K562 (cell line): ENCODE data around the gene WNT6. TPM values are rescaled to one million over a fixed set of nuclear protein-coding genes. Genes with fewer than 3 reads are reported as not detected.

Experiments
- ATAC-seq: fragments of 200-7000 bp; cut with Tn5 transposase; 3 replicates; pipeline ENCODE4 v1.9.1; 2020; ENCODE audit warnings: moderate library complexity
- BruUV-seq: library from RNA; stranded (reverse); fragments of 400-500 nt; replicated peaks from 2 replicates; lab custom pipeline; 2021; lab: Mats Ljungman, UMichigan
- CTCF ChIA-PET: fragments of 300-600 bp; formaldehyde crosslinking; extraction: SDS; loops from one replicate; lab custom pipeline; 2021; ENCODE audit warnings: low intra/inter-chr PET ratio; lab: Yijun Ruan, JAX
- POLR2A ChIA-PET: fragments of 300-600, 350-650 bp; sonication (Branson Sonifier 250); formaldehyde crosslinking; extraction: SDS; loops from one replicate; lab custom pipeline; 2021; ENCODE audit warnings: antibody characterized with exemption, inconsistent platforms; lab: Yijun Ruan, JAX
- DNase-seq, 4 experiments: peaks; one replicate each; pipeline versions ENCODE4 v3.0.0 to v3.0.0-alpha.2; 2011 to 2018; ENCODE audit warnings: low spot score in 3 of 4, mixed read lengths in 3 of 4; ENCODE audit errors: extremely low read depth in 1 of 4
- FAIRE-seq: peaks from 2 replicates; lab custom pipeline; 2011; peaks lifted over from hg19 to GRCh38; lab: Jason Lieb, UNC
- H2AFZ ChIP-seq: 2 replicates; pipeline ENCODE4 v1.6.0; 2011; ENCODE audit warnings: low read depth, low read length, control low read depth, inconsistent platforms
- H3K27ac ChIP-seq: fragments of 200-600 bp; 3 replicates; pipeline ENCODE4 v1.8.0; 2011; ENCODE audit warnings: low read depth, mild to moderate bottlenecking, control low read depth, inconsistent platforms, low read length, moderate library complexity, mixed read lengths; ENCODE audit errors: extremely low read depth
- H3K27me3 ChIP-seq, 2 experiments: fragments of 300-600 bp in 1 of 2; 2 replicates in 1 of 2; 3 replicates in 1 of 2; pipeline versions ENCODE4 v1.6.0 to v1.8.0; 2011; ENCODE audit warnings: inconsistent platforms in 2 of 2, low read length in 2 of 2, mild to moderate bottlenecking in 1 of 2, mixed read lengths in 1 of 2, moderate library complexity in 1 of 2; ENCODE audit not compliant: control insufficient read depth in 2 of 2, insufficient read depth in 2 of 2
- H3K36me3 ChIP-seq: fragments of 300-600 bp; 3 replicates; pipeline ENCODE4 v1.8.0; 2011; ENCODE audit warnings: mild to moderate bottlenecking, low read length, inconsistent platforms; ENCODE audit not compliant: control insufficient read depth, insufficient read depth
- H3K4me1 ChIP-seq, 2 experiments: fragments of 200-600 bp in 1 of 2; replicated peaks in 1 of 2; 2 replicates in 1 of 2; 3 replicates in 1 of 2; pipeline versions ENCODE4 v1.5.1 to v1.8.0; 2011; ENCODE audit warnings: inconsistent platforms in 2 of 2, low read length in 2 of 2, mild to moderate bottlenecking in 1 of 2, mixed read lengths in 1 of 2, moderate library complexity in 1 of 2; ENCODE audit not compliant: control insufficient read depth in 2 of 2, insufficient read depth in 2 of 2
- H3K4me2 ChIP-seq: 2 replicates; pipeline ENCODE4 v1.6.1; 2011; ENCODE audit warnings: low read length, control low read depth, inconsistent platforms, mixed read lengths; ENCODE audit not compliant: insufficient read depth
- H3K4me3 ChIP-seq: fragments of 200-600 bp; sonication (generic), shearing (Covaris generic); 2 replicates; pipeline ENCODE4 v1.5.1; 2016; ENCODE audit warnings: control low read depth, inconsistent platforms
- H3K79me2 ChIP-seq: fragments of 200-600 bp; 3 replicates; pipeline ENCODE4 v1.8.0; 2011; ENCODE audit warnings: low read length, inconsistent platforms; ENCODE audit not compliant: control insufficient read depth, insufficient read depth
- H3K9ac ChIP-seq, 2 experiments: 2 replicates each; pipeline versions ENCODE4 v1.6.0 to v1.6.1; 2011; ENCODE audit warnings: low read depth in 2 of 2, low read length in 2 of 2, control low read depth in 1 of 2, inconsistent platforms in 1 of 2, mild to moderate bottlenecking in 1 of 2, mixed read lengths in 1 of 2; ENCODE audit not compliant: insufficient read depth in 1 of 2
- H3K9me1 ChIP-seq: one replicate; pipeline ENCODE4 v1.6.0; 2011; ENCODE audit warnings: inconsistent platforms, mild to moderate bottlenecking, low read length, moderate library complexity; ENCODE audit not compliant: control insufficient read depth, insufficient read depth
- H3K9me3 ChIP-seq: replicated peaks from 2 replicates; pipeline ENCODE4 v1.5.1; 2011; ENCODE audit warnings: low read depth, low read length, inconsistent platforms; ENCODE audit not compliant: control insufficient read depth, insufficient read depth
- H4K20me1 ChIP-seq: replicated peaks from 2 replicates; pipeline ENCODE4 v1.6.1; 2011; ENCODE audit warnings: low read length, inconsistent platforms, mixed read lengths; ENCODE audit not compliant: control insufficient read depth, insufficient read depth
- FOXA1 ChIP-seq: fragments of 450-650 bp; IDR thresholded peaks from 2 replicates; pipeline ENCODE4 v1.6.1; 2016; ENCODE audit warnings: mild to moderate bottlenecking, borderline replicate concordance
- FOXA3 ChIP-seq, 2 experiments: fragments of 450-650 bp in 1 of 2; sonication (generic) in 1 of 2; formaldehyde crosslinking; IDR thresholded peaks in 1 of 2; conservative IDR thresholded peaks in 1 of 2; 2 replicates each; pipeline versions ENCODE4 v1.4.0 to v1.8.0; 2020 to 2022; ENCODE audit warnings: mild to moderate bottlenecking in 2 of 2, missing genetic modification reagents in 1 of 2
- GTF2F1 ChIP-seq: IDR thresholded peaks from 2 replicates; pipeline ENCODE4 v1.6.1; 2011; ENCODE audit warnings: low read depth, low read length, improper control_type of control experiment
- KDM1A ChIP-seq, 2 experiments: fragments of 450-650 bp; IDR thresholded peaks; 2 replicates each; pipeline ENCODE4 v1.6.1; 2016; ENCODE audit warnings: mild to moderate bottlenecking in 2 of 2
- KLF1 ChIP-seq: fragments of 450-650 bp; IDR thresholded peaks from 2 replicates; pipeline ENCODE4 v1.6.1; 2016; ENCODE audit warnings: missing genetic modification characterization, missing compliant biosample characterization
- NCOA2 ChIP-seq, 2 experiments: fragments of 450-650 bp; IDR thresholded peaks; 2 replicates each; pipeline ENCODE4 v1.6.1; 2018; ENCODE audit warnings: mild to moderate bottlenecking in 2 of 2, moderate library complexity in 1 of 2; ENCODE audit not compliant: partially characterized antibody in 2 of 2
- SIN3B ChIP-seq: fragments of 450-650 bp; IDR thresholded peaks from 2 replicates; pipeline ENCODE4 v1.6.1; 2017; ENCODE audit warnings: low read depth, mild to moderate bottlenecking, moderate library complexity
- SMARCE1 ChIP-seq: fragments of 450-650 bp; IDR thresholded peaks from 2 replicates; pipeline ENCODE4 v1.7.1; 2016; ENCODE audit warnings: mild to moderate bottlenecking
- SRF ChIP-seq, 2 experiments: fragments of 250-450, 450-650 bp in 1 of 2; sonication (Bioruptor Pico) in 1 of 2; sonication (generic) in 1 of 2; formaldehyde crosslinking; IDR thresholded peaks; 2 replicates each; pipeline versions ENCODE4 v1.5.0 to v1.5.1; 2020 to 2022; ENCODE audit warnings: mild to moderate bottlenecking in 1 of 2, missing genetic modification reagents in 1 of 2
- SRSF1 ChIP-seq: fragments of 200-400 bp; formaldehyde crosslinking; IDR thresholded peaks from 2 replicates; pipeline ENCODE4 v1.6.1; 2017; ENCODE audit warnings: mild to moderate bottlenecking, low read depth, low read length, moderate library complexity
- TBL1XR1 ChIP-seq, 2 experiments: IDR thresholded peaks; 2 replicates each; pipeline ENCODE4 v1.6.1; 2012; ENCODE audit warnings: improper control_type of control experiment in 2 of 2, low read length in 2 of 2, mild to moderate bottlenecking in 1 of 2
- TOE1 ChIP-seq, 2 experiments: fragments of 450-650 bp in 1 of 2; sonication (generic) in 1 of 2; formaldehyde crosslinking in 1 of 2; IDR thresholded peaks; 2 replicates each; pipeline versions ENCODE4 v1.7.1 to v1.8.0; 2016 to 2022; ENCODE audit warnings: borderline replicate concordance in 2 of 2, mild to moderate bottlenecking in 2 of 2, antibody characterized with exemption in 1 of 2, inconsistent platforms in 1 of 2, low read depth in 1 of 2, missing genetic modification reagents in 1 of 2, moderate library complexity in 1 of 2
- ZBTB7A ChIP-seq: IDR thresholded peaks from 2 replicates; pipeline ENCODE4 v1.6.1; 2011; ENCODE audit warnings: low read depth, mild to moderate bottlenecking, low read length, moderate library complexity, borderline replicate concordance; ENCODE audit not compliant: control insufficient read depth
- ZFX ChIP-seq: sonication (generic); formaldehyde crosslinking; IDR thresholded peaks from 2 replicates; pipeline ENCODE4 v1.8.0; 2022; ENCODE audit warnings: mild to moderate bottlenecking, missing genetic modification reagents, moderate library complexity
- ZNF354B ChIP-seq: fragments of 250-450 bp; sonication (Bioruptor Pico); IDR thresholded peaks from 2 replicates; pipeline ENCODE4 v1.4.0; 2020
- ZNF76 ChIP-seq: fragments of 250-450 bp; sonication (Bioruptor Pico); IDR thresholded peaks from 2 replicates; pipeline ENCODE4 v1.4.0; 2020; ENCODE audit warnings: mild to moderate bottlenecking, moderate library complexity, borderline replicate concordance
- WGBS: fragments of 100-300 bp; shearing (Covaris generic); methylation state at CpG from one replicate; pipeline ENCODE4 v1.1.6; 2016; ENCODE audit warnings: low coverage, mixed read lengths; ENCODE audit not compliant: insufficient coverage; ENCODE audit errors: missing lambda C conversion rate; 5-methylcytosine and 5-hydroxymethylcytosine counted together
- in situ Hi-C: fragments of 300-500 bp; cut with MboI; formaldehyde crosslinking; loops from 4 replicates; pipeline ENCODE4 v1.15.0; 2018; ENCODE audit warnings: inconsistent platforms, mixed read lengths
- intact Hi-C: fragments of 100-400 bp; cut with micrococcal nuclease; formaldehyde crosslinking; loops from 2 replicates; pipeline ENCODE4 v1.14.2; 2022
- polyA plus RNA-seq, 8 experiments: library from polyadenylated mRNA; depleted of rRNA in 4 of 8; stranded (reverse) in 5 of 8; unstranded in 3 of 8; fragments of >200 nt; fragmentation: Nextera tagmentation in 2 of 8; fragmentation: Illumina TruSeq in 1 of 8; extraction: Ambion mirVana in 2 of 8; extraction: Trizol in 1 of 8; gene quantifications; 2 replicates each; pipeline versions ENCODE4 v1.2.1 to v1.2.3, GENCODE V29; 2011 to 2014; ENCODE audit warnings: inconsistent platforms in 1 of 8, missing spikeins in 1 of 8
- total RNA-seq, 7 experiments: library from RNA; depleted of rRNA in 6 of 7; stranded (reverse); fragments of >200 nt in 6 of 7; fragmentation: Illumina TruSeq in 2 of 7; extraction: Trizol in 2 of 7; gene quantifications; 2 replicates each; pipeline versions ENCODE4 v1.2.1 to v1.2.3, GENCODE V29; 2011 to 2021; ENCODE audit warnings: low replicate concordance in 1 of 7

WNT6 gene
- total and polyA plus RNA-seq, 9 of the 15 experiments (the other 6 are each of a cell fraction or from before 2014, with no cell fraction given), result not detected

GRCh38 chr2:218831378-218831990 lies 28.1 kb upstream of the WNT6 start, which contains the start of gene PRKAG3:
TSS of gene PRKAG3 (minus strand) at chr2:218831803.
- Histone ChIP-seq H3K27ac (no peak within 1 kb of the TSS), H3K4me3 (no peak within 1 kb of the TSS), H3K27me3 (peaks cover 4 to 72% of the 10 kb centered on the region in 2 experiments; a peak in 3 of 5 replicates), H3K4me1 (peaks cover 0 to 10% of the 10 kb centered on the region in 2 experiments; a peak in 1 of 5 replicates), H3K9ac (no peak within 1 kb of the TSS; a peak in 1 of 4 replicates), H3K4me2 (no peak within 1 kb of the TSS), H4K20me1 (no peaks in the 10 kb centered on the region), H3K9me3 (no peaks in the 10 kb centered on the region), H2AFZ (no peak within 1 kb of the TSS), H3K36me3 (no peaks in the 10 kb centered on the region), H3K79me2 (no peaks in the 10 kb centered on the region), H3K9me1 (no peaks in the 10 kb centered on the region)
- no TSS peak for BruUV-seq
- CTCF ChIA-PET, result no interaction called here
- ATAC-seq, result no peak
- FAIRE-seq, result no peak
- intact Hi-C loops (no loop called here), in situ Hi-C loops (no loop called here)
- WGBS, result 3% methylated on average over 16 of the region's 18 CpGs
- TF ChIP-seq ZNF354B (CRISPR knock-in tag), result no peak
- TF ChIP-seq ZNF76 (CRISPR knock-in tag), result no peak
- TF ChIP-seq FOXA3 (CRISPR knock-in tag; conservative IDR thresholded peaks at IDR 0.05 in 1 of 2, IDR thresholded peaks at IDR 0.05 in 1 of 2), result no peak
- no peak for DNase-seq
- POLR2A ChIA-PET, result interaction anchor here (1.2 kb wide), 1 partner anchor 109 kb away, joined by 6 read pairs; no protein-coding TSS in a partner anchor

GRCh38 chr2:218832081-218832480 lies 27.5 kb upstream of the WNT6 start:
- Histone ChIP-seq H3K79me2 (no peaks in the 10 kb centered on the region), H2AFZ (no peak overlapping the region), H3K4me3 (no peak overlapping the region), H3K9ac (no peak overlapping the region), H3K4me2 (no peak overlapping the region), H3K9me3 (no peaks in the 10 kb centered on the region), H3K9me1 (no peaks in the 10 kb centered on the region), H3K27ac (no peak overlapping the region), H3K27me3 (peaks cover 2 to 67% of the 10 kb centered on the region in 2 experiments; a peak in 3 of 5 replicates), H3K4me1 (peaks cover 0 to 10% of the 10 kb centered on the region in 2 experiments; a peak in 1 of 5 replicates), H4K20me1 (no peaks in the 10 kb centered on the region), H3K36me3 (no peaks in the 10 kb centered on the region)
- in situ Hi-C loops (no loop called here), intact Hi-C loops (no loop called here)
- POLR2A ChIA-PET, result interaction anchor here (1.2 kb wide), 1 partner anchor 109 kb away, joined by 6 read pairs; no protein-coding TSS in a partner anchor
- WGBS, result 3% methylated on average over 3 of the region's 3 CpGs
- BruUV-seq, result no TSS peak
- no peak for FAIRE-seq
- TF ChIP-seq NCOA2 (IDR thresholded peaks at IDR 0.05; ENCODE audit: partially characterized antibody in 2 of 2), result no peak
- TF ChIP-seq GTF2F1, result no peak
- TF ChIP-seq KLF1 (tag), result no peak
- TF ChIP-seq FOXA1, result no peak
- no peak for TF ChIP-seq SRSF1
- TF ChIP-seq KDM1A (IDR thresholded peaks at IDR 0.05), result no peak
- no peak for TF ChIP-seq TOE1 (IDR thresholded peaks at IDR 0.05; ENCODE audit: borderline replicate concordance)
- TF ChIP-seq TOE1 (CRISPR knock-in tag; IDR thresholded peaks at IDR 0.05; ENCODE audit: borderline replicate concordance, low read depth), result no peak
- no peak for TF ChIP-seq TBL1XR1 (IDR thresholded peaks at IDR 0.05; ENCODE audit: low read length in 2 of 2)
- no peak for TF ChIP-seq SIN3B
- TF ChIP-seq SRF (CRISPR knock-in tag; IDR thresholded peaks at IDR 0.05), result no peak
- no peak for TF ChIP-seq SMARCE1
- no peak for TF ChIP-seq ZBTB7A
- no peak for TF ChIP-seq ZFX (CRISPR knock-in tag)
- no peak for ATAC-seq
- no peak for DNase-seq
- CTCF ChIA-PET, result no interaction called here
